HG03175 (cell line): Measurements from ENCODE around the gene KHNYN.
"Not testable (repeated sequence)": the region's sequence is repeated elsewhere in the genome, so short reads cannot be mapped to it uniquely, and the experiment has no call there.

Experiments used
- ATAC-seq: cut with Tn5 transposase; IDR thresholded peaks from one replicate; pipeline ENCODE4 v1.9.1; 2021; ENCODE audit warnings: mild to moderate bottlenecking, moderate library complexity; ENCODE audit not compliant: unreplicated experiment

The KHNYN gene

GRCh38 chr14:24429395-24430142 lies at the start of gene KHNYN, which contains the start of gene CBLN3:
Gene KHNYN, plus strand, starts transcription at chr14:24429954. Its CDS starts 777 bp downstream, at chr14:24430731.
Gene CBLN3, minus strand, starts transcription at chr14:24429668. Its CDS starts 614 bp downstream, at chr14:24429054.
- ATAC-seq = peak; percentile 84

GRCh38 chr14:24381363-24382063 lies 48.2 kb upstream of the KHNYN start:
- ATAC-seq = no peak

- no peak for ATAC-seq
Observed at GRCh38 chr14:24382064-24382371, 47.7 kb upstream of the KHNYN start.

- ATAC-seq = no peak
Observed at GRCh38 chr14:24384169-24384568, 45.6 kb upstream of the KHNYN start.

GRCh38 chr14:24385524-24385923 lies 44.2 kb upstream of the KHNYN start:
- ATAC-seq = no peak

GRCh38 chr14:24387009-24387345 lies 42.8 kb upstream of the KHNYN start:
- no peak for ATAC-seq

GRCh38 chr14:24387579-24387978 lies 42.2 kb upstream of the KHNYN start:
- ATAC-seq = not testable (repeated sequence)

GRCh38 chr14:24388474-24389179 lies 41.1 kb upstream of the KHNYN start:
- ATAC-seq = no peak

GRCh38 chr14:24389226-24389848 lies 40.4 kb upstream of the KHNYN start:
- ATAC-seq = no peak

- no peak for ATAC-seq
Observed at GRCh38 chr14:24390701-24391468, 38.9 kb upstream of the KHNYN start.

- no peak for ATAC-seq
Observed at GRCh38 chr14:24392325-24393091, 37.2 kb upstream of the KHNYN start.

- ATAC-seq = no peak
Observed at GRCh38 chr14:24394275-24394674, 35.5 kb upstream of the KHNYN start.

- no peak for ATAC-seq
Observed at GRCh38 chr14:24395609-24396582, 33.9 kb upstream of the KHNYN start.

GRCh38 chr14:24397639-24398292 lies 32.0 kb upstream of the KHNYN start:
- ATAC-seq = no peak

- no peak for ATAC-seq
Observed at GRCh38 chr14:24398293-24398652, 31.5 kb upstream of the KHNYN start.

GRCh38 chr14:24398653-24399446 lies 30.9 kb upstream of the KHNYN start, which contains the start of gene NYNRIN:
Gene NYNRIN, plus strand, starts transcription at chr14:24399003. Its CDS starts 244 bp downstream, at chr14:24399247.
- no peak for ATAC-seq

GRCh38 chr14:24399447-24399822 lies 30.3 kb upstream of the KHNYN start:
- ATAC-seq = no peak
